Duodenal mucosa (tissue), 2 donors: ENCODE measurements around the gene MIPOL1.
"Not testable (repeated sequence)": the region's sequence is repeated elsewhere in the genome, so short reads cannot be mapped to it uniquely, and the experiment has no call there.

ENCODE experiments used
- H3K27ac ChIP-seq: one replicate; pipeline ENCODE4 v1.7.0; 2013; ENCODE audit warnings: low read depth, low read length
- H3K27me3 ChIP-seq, 2 donors: one replicate each; pipeline ENCODE4 v1.7.0; 2013; ENCODE audit warnings: low read length in 2 of 2, control low read depth in 1 of 2; ENCODE audit not compliant: insufficient read depth in 2 of 2, control insufficient read depth in 1 of 2
- H3K36me3 ChIP-seq, 2 donors: one replicate each; pipeline ENCODE4 v1.7.0; 2013; ENCODE audit warnings: low read length in 2 of 2, control low read depth in 1 of 2; ENCODE audit not compliant: insufficient read depth in 2 of 2, control insufficient read depth in 1 of 2
- H3K4me1 ChIP-seq, 2 donors: one replicate each; pipeline ENCODE4 v1.7.0; 2013; ENCODE audit warnings: low read length in 2 of 2, control low read depth in 1 of 2; ENCODE audit not compliant: insufficient read depth in 2 of 2, control insufficient read depth in 1 of 2
- H3K4me3 ChIP-seq, 2 donors: one replicate each; pipeline ENCODE4 v1.7.0; 2013; ENCODE audit warnings: low read length in 2 of 2, low read depth in 1 of 2
- H3K9ac ChIP-seq, 2 donors: one replicate each; pipeline ENCODE4 v1.7.0; 2013; ENCODE audit warnings: low read length in 2 of 2, low read depth in 1 of 2
- H3K9me3 ChIP-seq, 2 donors: one replicate each; pipeline ENCODE4 v1.7.0; 2013; ENCODE audit warnings: low read length in 2 of 2, control low read depth in 1 of 2; ENCODE audit not compliant: control insufficient read depth in 1 of 2

The MIPOL1 gene

GRCh38 chr14:37197421-37198272 is at the start of gene MIPOL1:
MIPOL1 (plus strand) TSS chr14:37197937; CDS start chr14:37247889, 49,952 bp downstream.
- H3K4me1 ChIP-seq = no peaks in the 10 kb centered on the region
- peak within 1 kb of the TSS; percentile 69 to 70 for H3K9ac ChIP-seq
- H3K27me3 ChIP-seq = no peaks in the 10 kb centered on the region
- peak within 1 kb of the TSS; percentile 68 for H3K27ac ChIP-seq
- no peaks in the 10 kb centered on the region for H3K9me3 ChIP-seq
- H3K4me3 ChIP-seq = peak within 1 kb of the TSS; percentile 75 to 83
- H3K36me3 ChIP-seq = no peaks in the 10 kb centered on the region

- Histone ChIP-seq H3K4me3 (no peak overlapping the region), H3K27me3 (no peaks in the 10 kb centered on the region), H3K36me3 (no peaks in the 10 kb centered on the region), H3K27ac (no peak overlapping the region), H3K9ac (no peak overlapping the region), H3K9me3 (peaks cover 0 to 1% of the 10 kb centered on the region in 2 donors), H3K4me1 (no peaks in the 10 kb centered on the region)
Measured at GRCh38 chr14:37150414-37150813, 47.3 kb upstream of the MIPOL1 start.

GRCh38 chr14:37153005-37153404 is 44.7 kb upstream of the MIPOL1 start:
- H3K4me1 ChIP-seq = no peaks in the 10 kb centered on the region
- H3K9me3 ChIP-seq = peaks cover 0 to 1% of the 10 kb centered on the region in 2 donors
- no peak overlapping the region for H3K27ac ChIP-seq
- no peak overlapping the region for H3K9ac ChIP-seq
- no peak overlapping the region for H3K4me3 ChIP-seq
- no peaks in the 10 kb centered on the region for H3K36me3 ChIP-seq
- H3K27me3 ChIP-seq = no peaks in the 10 kb centered on the region

- H3K36me3 ChIP-seq = no peaks in the 10 kb centered on the region
- no peak overlapping the region for H3K9ac ChIP-seq
- no peak overlapping the region for H3K4me3 ChIP-seq
- no peaks in the 10 kb centered on the region for H3K4me1 ChIP-seq
- no peaks in the 10 kb centered on the region for H3K27me3 ChIP-seq
- peaks cover 0 to 1% of the 10 kb centered on the region in 2 donors for H3K9me3 ChIP-seq
- no peak overlapping the region for H3K27ac ChIP-seq
Measured at GRCh38 chr14:37153483-37153882, 44.3 kb upstream of the MIPOL1 start.

- Histone ChIP-seq H3K4me3 (no peak overlapping the region), H3K27ac (no peak overlapping the region), H3K4me1 (no peaks in the 10 kb centered on the region), H3K36me3 (no peaks in the 10 kb centered on the region), H3K27me3 (no peaks in the 10 kb centered on the region), H3K9me3 (peaks cover 0 to 1% of the 10 kb centered on the region in 2 donors), H3K9ac (no peak overlapping the region)
Measured at GRCh38 chr14:37157987-37158386, 39.8 kb upstream of the MIPOL1 start.

GRCh38 chr14:37162307-37162706 is 35.4 kb upstream of the MIPOL1 start:
- not testable (repeated sequence) for H3K9me3 ChIP-seq, H3K4me3 ChIP-seq, H3K9ac ChIP-seq, H3K36me3 ChIP-seq, H3K4me1 ChIP-seq, H3K27ac ChIP-seq, H3K27me3 ChIP-seq

GRCh38 chr14:37165794-37166193 is 31.9 kb upstream of the MIPOL1 start:
- Histone ChIP-seq H3K9ac (no peak overlapping the region), H3K27ac (no peak overlapping the region), H3K4me3 (no peak overlapping the region), H3K9me3 (no peaks in the 10 kb centered on the region), H3K27me3 (no peaks in the 10 kb centered on the region), H3K4me1 (peaks cover 7 to 13% of the 10 kb centered on the region in 2 donors), H3K36me3 (no peaks in the 10 kb centered on the region)

GRCh38 chr14:37167151-37168047 is 30.3 kb upstream of the MIPOL1 start:
- Histone ChIP-seq H3K9me3 (no peaks in the 10 kb centered on the region), H3K4me1 (peaks cover 7 to 16% of the 10 kb centered on the region in 2 donors), H3K27ac (no peak overlapping the region), H3K9ac (no peak overlapping the region), H3K27me3 (no peaks in the 10 kb centered on the region), H3K36me3 (no peaks in the 10 kb centered on the region), H3K4me3 (no peak overlapping the region)

GRCh38 chr14:37168721-37169120 is 29.0 kb upstream of the MIPOL1 start:
- Histone ChIP-seq H3K27ac (no peak overlapping the region), H3K36me3 (no peaks in the 10 kb centered on the region), H3K4me1 (peaks cover 7 to 21% of the 10 kb centered on the region in 2 donors), H3K9me3 (no peaks in the 10 kb centered on the region), H3K4me3 (peak overlapping the region in 1 of 2 donors; percentile 7), H3K9ac (no peak overlapping the region), H3K27me3 (no peaks in the 10 kb centered on the region)

- no peaks in the 10 kb centered on the region for H3K9me3 ChIP-seq
- no peaks in the 10 kb centered on the region for H3K27me3 ChIP-seq
- H3K4me3 ChIP-seq = peak overlapping the region; percentile 17 to 59
- H3K27ac ChIP-seq = no peak overlapping the region
- H3K4me1 ChIP-seq = peaks cover 7 to 21% of the 10 kb centered on the region in 2 donors
- no peak overlapping the region for H3K9ac ChIP-seq
- no peaks in the 10 kb centered on the region for H3K36me3 ChIP-seq
Measured at GRCh38 chr14:37170237-37170636, 27.5 kb upstream of the MIPOL1 start.
